HepG2 (cell line): ENCODE results near the gene FBXO33. TPM values are rescaled to one million over a fixed set of nuclear protein-coding genes. Genes with fewer than 3 reads are reported as not detected.
A peak's percentile ranks its signal among the peaks of the same experiment; 100 is the strongest.

Experiments
- ATAC-seq: fragments of 200-7000 bp; cut with Tn5 transposase; 3 replicates; pipeline ENCODE4 v1.9.1; 2020; ENCODE audit warnings: mild to moderate bottlenecking, moderate library complexity
- BruUV-seq: library from RNA; stranded (reverse); fragments of 400-500 nt; replicated peaks from 2 replicates; lab custom pipeline; 2021; lab: Mats Ljungman, UMichigan
- CTCF ChIA-PET: fragments of 300-600 bp; formaldehyde crosslinking; extraction: SDS; loops from one replicate; lab custom pipeline; 2021; ENCODE audit warnings: low total read pairs, inconsistent platforms, low intra/inter-chr PET ratio; lab: Yijun Ruan, JAX
- POLR2A ChIA-PET: fragments of 350-600 bp; sonication (Branson Sonifier 250); formaldehyde crosslinking; loops from one replicate; lab custom pipeline; 2020; ENCODE audit warnings: antibody characterized with exemption, inconsistent platforms; lab: Yijun Ruan, JAX
- DNase-seq: peaks from one replicate; pipeline ENCODE4 v3.0.0-alpha.2; 2015; ENCODE audit warnings: low spot score
- FAIRE-seq: peaks from 3 replicates; lab custom pipeline; 2011; peaks lifted over from hg19 to GRCh38; lab: Jason Lieb, UNC
- H2AFZ ChIP-seq: one replicate; pipeline ENCODE4 v1.6.1; 2011; ENCODE audit warnings: low read length, inconsistent platforms
- H3K27ac ChIP-seq: fragments of 300-600 bp; 3 replicates; pipeline ENCODE4 v1.8.0; 2011; ENCODE audit warnings: mixed run types, mild to moderate bottlenecking, mixed read lengths, low read length, inconsistent platforms; ENCODE audit not compliant: insufficient read depth; ENCODE audit errors: extremely low read length
- H3K27me3 ChIP-seq, 2 experiments: fragments of 200-600 bp in 1 of 2; 2 replicates in 1 of 2; 3 replicates in 1 of 2; pipeline versions ENCODE4 v1.6.0 to v1.8.0; 2011; ENCODE audit warnings: low read length in 2 of 2, mild to moderate bottlenecking in 2 of 2, moderate library complexity in 2 of 2, inconsistent platforms in 1 of 2; ENCODE audit not compliant: insufficient read depth in 2 of 2, control insufficient read depth in 1 of 2
- H3K36me3 ChIP-seq, 2 experiments: fragments of 200-600 bp in 1 of 2; replicated peaks in 1 of 2; 2 replicates in 1 of 2; 3 replicates in 1 of 2; pipeline versions ENCODE4 v1.5.1 to v1.8.0; 2011; ENCODE audit warnings: low read length in 2 of 2, inconsistent platforms in 1 of 2; ENCODE audit not compliant: insufficient read depth in 2 of 2, control insufficient read depth in 1 of 2
- H3K4me1 ChIP-seq: 2 replicates; pipeline ENCODE4 v1.5.1; 2012; ENCODE audit warnings: low read length, inconsistent platforms; ENCODE audit not compliant: insufficient read depth
- H3K4me2 ChIP-seq: 2 replicates; pipeline ENCODE4 v1.6.0; 2011; ENCODE audit warnings: low read depth, low read length, inconsistent platforms
- H3K4me3 ChIP-seq, 3 experiments: fragments of 200-600 bp in 1 of 3; sonication (generic), shearing (Covaris generic) in 1 of 3; replicated peaks in 1 of 3; 2 replicates each; pipeline ENCODE4 v1.5.1; 2011 to 2016; ENCODE audit warnings: low read length in 3 of 3, inconsistent platforms in 2 of 3, low read depth in 2 of 3, mild to moderate bottlenecking in 2 of 3, control low read depth in 1 of 3, mixed read lengths in 1 of 3; ENCODE audit not compliant: insufficient read depth in 1 of 3
- H3K79me2 ChIP-seq: one replicate; pipeline ENCODE4 v1.6.1; 2011; ENCODE audit warnings: low read length, inconsistent platforms; ENCODE audit not compliant: insufficient read depth
- H3K9ac ChIP-seq: 2 replicates; pipeline ENCODE4 v1.6.0; 2011; ENCODE audit warnings: mild to moderate bottlenecking, low read depth, low read length, inconsistent platforms; ENCODE audit not compliant: insufficient read depth
- H3K9me3 ChIP-seq: 2 replicates; pipeline ENCODE4 v1.5.1; 2012; ENCODE audit warnings: mild to moderate bottlenecking, low read length
- H4K20me1 ChIP-seq: 2 replicates; pipeline ENCODE4 v1.6.0; 2011; ENCODE audit warnings: inconsistent platforms, mild to moderate bottlenecking, low read length, moderate library complexity; ENCODE audit not compliant: insufficient read depth
- CEBPG ChIP-seq: IDR thresholded peaks from 2 replicates; pipeline ENCODE4 v1.6.1; 2016
- CREBL2 ChIP-seq: sonication (generic); formaldehyde crosslinking; IDR thresholded peaks from 2 replicates; pipeline ENCODE4 v1.8.1; 2023; ENCODE audit warnings: missing genetic modification reagents, mild to moderate bottlenecking, borderline replicate concordance
- FOXA1 ChIP-seq, 2 experiments: fragments of 450-650 bp in 1 of 2; sonication (generic) in 1 of 2; formaldehyde crosslinking in 1 of 2; IDR thresholded peaks; 2 replicates each; pipeline versions ENCODE4 v1.4.0 to v1.6.1; 2016 to 2020; ENCODE audit warnings: missing genetic modification reagents in 1 of 2
- GMEB1 ChIP-seq: sonication (generic); formaldehyde crosslinking; IDR thresholded peaks from 2 replicates; pipeline ENCODE4 v1.5.1; 2020; ENCODE audit warnings: missing genetic modification reagents, mild to moderate bottlenecking, borderline replicate concordance
- RBM22 ChIP-seq: fragments of 200-400 bp; formaldehyde crosslinking; optimal IDR thresholded peaks from 2 replicates; pipeline ENCODE3; 2017; ENCODE audit warnings: mild to moderate bottlenecking, low read length, moderate library complexity
- RBM39 ChIP-seq: fragments of 200-400 bp; formaldehyde crosslinking; IDR thresholded peaks from one replicate; pipeline ENCODE4 v1.6.1; 2018; ENCODE audit warnings: antibody characterized with exemption, mild to moderate bottlenecking, low read depth, low read length; ENCODE audit not compliant: poor library complexity, severe bottlenecking
- ZNF768 ChIP-seq: sonication (generic); formaldehyde crosslinking; IDR thresholded peaks from 2 replicates; pipeline ENCODE4 v1.4.0; 2020; ENCODE audit warnings: missing genetic modification reagents
- WGBS: methylation state at CpG from one replicate; pipeline ENCODE4 v1.1.6; 2017; ENCODE audit warnings: low lambda C conversion rate; 5-methylcytosine and 5-hydroxymethylcytosine counted together
- in situ Hi-C: cut with HindIII; loops from 2 replicates; pipeline ENCODE4 v1.10.0; 2017; ENCODE audit warnings: low pct_unique_long_range_greater_than_20kb; ENCODE audit not compliant: extremely low pct_ligation_motif_present
- intact Hi-C: fragments of 100-400 bp; cut with micrococcal nuclease; formaldehyde crosslinking; loops from one replicate; pipeline ENCODE4 v1.10.0; 2022; ENCODE audit not compliant: unreplicated experiment
- polyA plus RNA-seq, 8 experiments: library from polyadenylated mRNA; depleted of rRNA in 3 of 8; stranded (reverse) in 7 of 8; unstranded in 1 of 8; fragments of >200 nt; fragmentation: Illumina TruSeq in 4 of 8; extraction: Trizol in 4 of 8; gene quantifications; 2 replicates each; pipeline versions ENCODE4 v1.2.1 to v1.2.3, GENCODE V29; 2011 to 2016; ENCODE audit warnings: low read depth in 4 of 8, missing spikeins in 1 of 8, mixed read lengths in 1 of 8; ENCODE audit not compliant: insufficient read depth in 1 of 8
- total RNA-seq, 5 experiments: library from RNA; depleted of rRNA; stranded (reverse); fragments of >200 nt; fragmentation: Illumina TruSeq; extraction: Trizol; gene quantifications; 2 replicates each; pipeline ENCODE4 v1.2.3, GENCODE V29; 2016; ENCODE audit warnings: low read depth in 1 of 5

FBXO33 gene
- total and polyA plus RNA-seq, 2 of the 13 experiments (the other 11 are each of a cell fraction or from before 2014, with no cell fraction given) = 15.5 to 16.9 TPM

- TF ChIP-seq RBM39 (no peak), RBM22 (peak; percentile 67), FOXA1 (IDR thresholded peaks at IDR 0.05) (no peak), FOXA1 (CRISPR knock-in tag; IDR thresholded peaks at IDR 0.05) (no peak), CEBPG (CRISPR knock-in tag) (no peak), ZNF768 (CRISPR knock-in tag) (peak; percentile 70; the same call in 1 of the 2 replicates)
Observed at GRCh38 chr14:39370415-39370814, 61.8 kb downstream of the FBXO33 start (continued).

- no peak overlapping the region for H3K4me2 ChIP-seq
- intact Hi-C loops = loop anchor here (5.0 kb wide), 1 partner anchor 98 kb away; no protein-coding TSS in a partner anchor
Observed at GRCh38 chr14:39369029-39369428, 63.2 kb downstream of the FBXO33 start.

More at GRCh38 chr14:39369029-39369428, 63.2 kb downstream of the FBXO33 start:
- FAIRE-seq (no peak), ATAC-seq (no peak), DNase-seq (no peak)
- no peak overlapping the region for H3K9ac ChIP-seq
- peaks cover 14% of the 10 kb centered on the region; the same call in 1 of the 2 replicates for H4K20me1 ChIP-seq
- peaks cover 7% of the 10 kb centered on the region; the same call in 1 of the 2 replicates for H3K9me3 ChIP-seq
- no peak overlapping the region for H2AFZ ChIP-seq
- TF ChIP-seq GMEB1 (CRISPR knock-in tag) (0 out of 2 replicates have a peak, but pooled peaks have one; percentile 9), RBM22 (peak; percentile 61), CREBL2 (CRISPR knock-in tag) (no peak)
- BruUV-seq = no TSS peak
- ChIA-PET POLR2A (interaction anchor here (0.8 to 2.6 kb wide), 3 partner anchors 8 to 199 kb away, joined by 3 to 11 read pairs (median 3); partner anchors contain the start of gene TRAPPC6B), CTCF (interaction anchor here (1.1 to 2.1 kb wide), 3 partner anchors 136 to 261 kb away, joined by 3 to 19 read pairs (median 11); no protein-coding TSS in a partner anchor)
- no peak overlapping the region for H3K4me3 ChIP-seq
- no peaks in the 10 kb centered on the region for H3K27me3 ChIP-seq
- H3K27ac ChIP-seq = no peak overlapping the region
- peaks cover 10 to 24% of the 10 kb centered on the region in 2 experiments for H3K36me3 ChIP-seq
- WGBS = 98% methylated on average over 2 of the region's 2 CpGs
- H3K4me1 ChIP-seq = peaks cover 5% of the 10 kb centered on the region; the same call in 1 of the 2 replicates
- in situ Hi-C loops = loop anchor here (5.0 kb wide), 2 partner anchors 137 to 262 kb away; partner anchors contain the start of gene MIA2
- peaks cover 8% of the 10 kb centered on the region for H3K79me2 ChIP-seq
